SK-N-SH treated with all-trans-retinoic acid at 6 μM for 48 hours (cell line): ENCODE results near the gene TMEM41A.

ENCODE experiments used
- ATAC-seq: fragments of 200-7000 bp; cut with Tn5 transposase; 3 replicates; pipeline ENCODE4 v1.9.1; 2020; ENCODE audit warnings: mild to moderate bottlenecking, moderate library complexity
- ARNTL ChIP-seq: fragments of 450-650 bp; formaldehyde crosslinking; IDR thresholded peaks from 2 replicates; pipeline ENCODE4 v1.5.0; 2020; ENCODE audit warnings: low read depth, mild to moderate bottlenecking, moderate library complexity, borderline replicate concordance
- BACH2 ChIP-seq: fragments of 250-450 bp; sonication (Bioruptor Pico); IDR thresholded peaks from 2 replicates; pipeline ENCODE4 v1.9.0; 2021; ENCODE audit warnings: mild to moderate bottlenecking, borderline replicate concordance
- CSDC2 ChIP-seq: fragments of 250-450 bp; sonication (Bioruptor Pico); IDR thresholded peaks from 2 replicates; pipeline ENCODE4 v1.5.0; 2020; ENCODE audit warnings: mild to moderate bottlenecking, moderate library complexity
- ESRRG ChIP-seq: fragments of 250-450 bp; sonication (Bioruptor Pico); IDR thresholded peaks from 2 replicates; pipeline ENCODE4 v1.6.1; 2021; ENCODE audit warnings: mild to moderate bottlenecking
- GLIS3 ChIP-seq: fragments of 250-450 bp; sonication (Bioruptor Pico); IDR thresholded peaks from 2 replicates; pipeline ENCODE4 v1.5.0; 2020; ENCODE audit warnings: mild to moderate bottlenecking, moderate library complexity
- ISL1 ChIP-seq: fragments of 250-450 bp; sonication (Bioruptor Pico); IDR thresholded peaks from 2 replicates; pipeline ENCODE4 v2.1.2; 2022; ENCODE audit warnings: mild to moderate bottlenecking, moderate library complexity
- PPARA ChIP-seq: fragments of 250-450 bp; sonication (Bioruptor Pico); IDR thresholded peaks from 2 replicates; pipeline ENCODE4 v1.5.0; 2020; ENCODE audit warnings: mild to moderate bottlenecking, borderline replicate concordance
- RARB ChIP-seq: fragments of 250-450 bp; sonication (Bioruptor Pico); IDR thresholded peaks from 2 replicates; pipeline ENCODE4 v1.8.0; 2021; ENCODE audit warnings: mild to moderate bottlenecking, moderate library complexity
- SNAI2 ChIP-seq: fragments of 250-450 bp; sonication (Bioruptor Pico); IDR thresholded peaks from 2 replicates; pipeline ENCODE4 v1.5.0; 2020; ENCODE audit warnings: mild to moderate bottlenecking, moderate library complexity
- TCF4 ChIP-seq: fragments of 250-450 bp; sonication (Bioruptor Pico); IDR thresholded peaks from 2 replicates; pipeline ENCODE4 v1.8.0; 2021; ENCODE audit warnings: mild to moderate bottlenecking, moderate library complexity, borderline replicate concordance
- TOX ChIP-seq: fragments of 250-450 bp; sonication (Bioruptor Pico); IDR thresholded peaks from 2 replicates; pipeline ENCODE4 v1.8.0; 2021; ENCODE audit warnings: mild to moderate bottlenecking, moderate library complexity, borderline replicate concordance
- ZFP3 ChIP-seq: fragments of 250-450 bp; sonication (Bioruptor Pico); IDR thresholded peaks from 2 replicates; pipeline ENCODE4 v1.5.0; 2020; ENCODE audit warnings: mild to moderate bottlenecking, moderate library complexity
- ZFP30 ChIP-seq: fragments of 450-650 bp; formaldehyde crosslinking; IDR thresholded peaks from 2 replicates; pipeline ENCODE4 v1.5.0; 2022; ENCODE audit warnings: mild to moderate bottlenecking, moderate library complexity
- ZNF565 ChIP-seq: fragments of 450-650 bp; formaldehyde crosslinking; conservative IDR thresholded peaks from 2 replicates; pipeline ENCODE4 v1.5.0; 2020; ENCODE audit warnings: low read depth, mild to moderate bottlenecking, moderate library complexity
- ZNF70 ChIP-seq: fragments of 450-650 bp; formaldehyde crosslinking; IDR thresholded peaks from 2 replicates; pipeline ENCODE4 v1.5.0; 2020; ENCODE audit warnings: mild to moderate bottlenecking, moderate library complexity
- ZNF8 ChIP-seq: fragments of 450-650 bp; formaldehyde crosslinking; IDR thresholded peaks from 2 replicates; pipeline ENCODE4 v1.5.0; 2020; ENCODE audit warnings: mild to moderate bottlenecking, moderate library complexity
- TF ChIP-seq, protein P1 (sequence below): fragments of 250-450 bp; sonication (Bioruptor Pico); IDR thresholded peaks from 2 replicates; pipeline ENCODE4 v1.8.0; 2020; ENCODE audit warnings: mild to moderate bottlenecking, moderate library complexity, borderline replicate concordance
- TF ChIP-seq, protein P2 (sequence below): fragments of 250-450 bp; sonication (Bioruptor Pico); IDR thresholded peaks from 2 replicates; pipeline ENCODE4 v1.8.0; 2021; ENCODE audit warnings: low read depth, mild to moderate bottlenecking, moderate library complexity, borderline replicate concordance
- TF ChIP-seq, protein P3 (sequence below): fragments of 250-450 bp; sonication (Bioruptor Pico); IDR thresholded peaks from 2 replicates; pipeline ENCODE4 v1.5.1; 2020; ENCODE audit warnings: low read depth, mild to moderate bottlenecking, moderate library complexity
- TF ChIP-seq, protein P4 (sequence below): fragments of 250-450 bp; sonication (Bioruptor Pico); IDR thresholded peaks from 2 replicates; pipeline ENCODE4 v1.5.0; 2020; ENCODE audit warnings: mild to moderate bottlenecking, moderate library complexity

TMEM41A gene

DNA sequence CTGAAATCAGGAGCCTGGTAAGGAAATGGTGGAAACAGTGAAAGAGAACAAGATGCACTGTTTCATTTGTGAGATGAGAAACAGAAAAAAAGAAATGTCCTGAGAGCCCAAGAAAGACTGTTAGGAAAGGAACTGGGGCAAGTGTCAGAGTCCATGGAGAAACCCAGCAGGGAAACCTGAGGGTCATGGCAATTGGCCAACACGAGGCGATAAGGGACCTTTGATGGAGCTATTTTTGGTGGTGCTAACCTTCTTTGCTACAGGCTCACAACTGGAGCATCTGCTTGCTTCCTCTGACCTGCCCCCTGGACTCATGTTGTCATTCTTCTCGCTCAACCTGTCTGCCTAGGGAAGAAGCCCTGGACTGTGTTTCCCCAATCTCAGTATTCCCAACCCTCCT is 4.2 kb upstream of the TMEM41A start:
- ATAC-seq = no peak
- TF ChIP-seq ISL1 (CRISPR knock-in tag) (no peak), ZNF8 (CRISPR knock-in tag) (no peak), SNAI2 (CRISPR knock-in tag) (no peak), GLIS3 (CRISPR knock-in tag) (no peak), CSDC2 (CRISPR knock-in tag) (no peak), ZFP3 (no peak), ESRRG (no peak), BACH2 (no peak), TCF4 (CRISPR knock-in tag) (no peak)
- TF ChIP-seq, protein P1, sequence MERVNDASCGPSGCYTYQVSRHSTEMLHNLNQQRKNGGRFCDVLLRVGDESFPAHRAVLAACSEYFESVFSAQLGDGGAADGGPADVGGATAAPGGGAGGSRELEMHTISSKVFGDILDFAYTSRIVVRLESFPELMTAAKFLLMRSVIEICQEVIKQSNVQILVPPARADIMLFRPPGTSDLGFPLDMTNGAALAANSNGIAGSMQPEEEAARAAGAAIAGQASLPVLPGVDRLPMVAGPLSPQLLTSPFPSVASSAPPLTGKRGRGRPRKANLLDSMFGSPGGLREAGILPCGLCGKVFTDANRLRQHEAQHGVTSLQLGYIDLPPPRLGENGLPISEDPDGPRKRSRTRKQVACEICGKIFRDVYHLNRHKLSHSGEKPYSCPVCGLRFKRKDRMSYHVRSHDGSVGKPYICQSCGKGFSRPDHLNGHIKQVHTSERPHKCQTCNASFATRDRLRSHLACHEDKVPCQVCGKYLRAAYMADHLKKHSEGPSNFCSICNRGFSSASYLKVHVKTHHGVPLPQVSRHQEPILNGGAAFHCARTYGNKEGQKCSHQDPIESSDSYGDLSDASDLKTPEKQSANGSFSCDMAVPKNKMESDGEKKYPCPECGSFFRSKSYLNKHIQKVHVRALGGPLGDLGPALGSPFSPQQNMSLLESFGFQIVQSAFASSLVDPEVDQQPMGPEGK (CRISPR knock-in tag) = no peak
- TF ChIP-seq, protein P2, sequence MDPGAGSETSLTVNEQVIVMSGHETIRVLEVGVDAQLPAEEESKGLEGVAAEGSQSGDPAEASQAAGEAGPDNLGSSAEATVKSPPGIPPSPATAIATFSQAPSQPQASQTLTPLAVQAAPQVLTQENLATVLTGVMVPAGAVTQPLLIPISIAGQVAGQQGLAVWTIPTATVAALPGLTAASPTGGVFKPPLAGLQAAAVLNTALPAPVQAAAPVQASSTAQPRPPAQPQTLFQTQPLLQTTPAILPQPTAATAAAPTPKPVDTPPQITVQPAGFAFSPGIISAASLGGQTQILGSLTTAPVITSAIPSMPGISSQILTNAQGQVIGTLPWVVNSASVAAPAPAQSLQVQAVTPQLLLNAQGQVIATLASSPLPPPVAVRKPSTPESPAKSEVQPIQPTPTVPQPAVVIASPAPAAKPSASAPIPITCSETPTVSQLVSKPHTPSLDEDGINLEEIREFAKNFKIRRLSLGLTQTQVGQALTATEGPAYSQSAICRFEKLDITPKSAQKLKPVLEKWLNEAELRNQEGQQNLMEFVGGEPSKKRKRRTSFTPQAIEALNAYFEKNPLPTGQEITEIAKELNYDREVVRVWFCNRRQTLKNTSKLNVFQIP (CRISPR knock-in tag) = no peak
- TF ChIP-seq, protein P3, sequence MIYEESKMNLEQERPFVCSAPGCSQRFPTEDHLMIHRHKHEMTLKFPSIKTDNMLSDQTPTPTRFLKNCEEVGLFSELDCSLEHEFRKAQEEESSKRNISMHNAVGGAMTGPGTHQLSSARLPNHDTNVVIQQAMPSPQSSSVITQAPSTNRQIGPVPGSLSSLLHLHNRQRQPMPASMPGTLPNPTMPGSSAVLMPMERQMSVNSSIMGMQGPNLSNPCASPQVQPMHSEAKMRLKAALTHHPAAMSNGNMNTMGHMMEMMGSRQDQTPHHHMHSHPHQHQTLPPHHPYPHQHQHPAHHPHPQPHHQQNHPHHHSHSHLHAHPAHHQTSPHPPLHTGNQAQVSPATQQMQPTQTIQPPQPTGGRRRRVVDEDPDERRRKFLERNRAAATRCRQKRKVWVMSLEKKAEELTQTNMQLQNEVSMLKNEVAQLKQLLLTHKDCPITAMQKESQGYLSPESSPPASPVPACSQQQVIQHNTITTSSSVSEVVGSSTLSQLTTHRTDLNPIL (CRISPR knock-in tag) = no peak

DNA sequence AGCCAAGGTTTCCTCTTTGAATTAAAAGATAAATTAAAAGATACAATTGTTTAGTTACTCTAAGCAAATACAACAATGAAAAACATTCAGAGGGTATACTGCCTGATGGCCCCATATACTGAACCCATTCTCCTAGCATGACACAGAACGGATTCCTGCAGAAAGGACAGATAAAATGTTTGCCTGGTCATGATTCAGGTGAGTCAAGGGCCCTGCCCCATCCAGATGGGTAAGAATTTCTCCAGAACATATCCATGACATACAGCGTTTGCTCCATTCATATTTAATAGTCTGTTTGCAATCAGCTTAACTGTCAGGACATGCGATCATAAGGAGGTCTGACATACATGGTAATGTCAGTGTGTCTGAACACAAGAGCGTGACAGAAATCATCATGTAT is 8.6 kb downstream of the TMEM41A start:
- no peak for ATAC-seq
- no peak for TF ChIP-seq CSDC2 (CRISPR knock-in tag)
- TF ChIP-seq GLIS3 (CRISPR knock-in tag) = no peak
- TF ChIP-seq TOX (CRISPR knock-in tag) = no peak
- no peak for TF ChIP-seq TCF4 (CRISPR knock-in tag)
- no peak for TF ChIP-seq ZFP3
- TF ChIP-seq RARB (CRISPR knock-in tag) = no peak
- no peak for TF ChIP-seq PPARA (CRISPR knock-in tag)
- TF ChIP-seq ESRRG = no peak
- TF ChIP-seq, protein P1 (CRISPR knock-in tag) = no peak
- no peak for TF ChIP-seq ZNF70 (CRISPR knock-in tag)
- no peak for TF ChIP-seq ZFP30
- TF ChIP-seq ARNTL (CRISPR knock-in tag) = no peak
- TF ChIP-seq BACH2 = no peak
- no peak for TF ChIP-seq ISL1 (CRISPR knock-in tag)
- TF ChIP-seq ZNF565 (CRISPR knock-in tag) = no peak
- TF ChIP-seq, protein P3 (CRISPR knock-in tag) = no peak
- TF ChIP-seq, protein P4, sequence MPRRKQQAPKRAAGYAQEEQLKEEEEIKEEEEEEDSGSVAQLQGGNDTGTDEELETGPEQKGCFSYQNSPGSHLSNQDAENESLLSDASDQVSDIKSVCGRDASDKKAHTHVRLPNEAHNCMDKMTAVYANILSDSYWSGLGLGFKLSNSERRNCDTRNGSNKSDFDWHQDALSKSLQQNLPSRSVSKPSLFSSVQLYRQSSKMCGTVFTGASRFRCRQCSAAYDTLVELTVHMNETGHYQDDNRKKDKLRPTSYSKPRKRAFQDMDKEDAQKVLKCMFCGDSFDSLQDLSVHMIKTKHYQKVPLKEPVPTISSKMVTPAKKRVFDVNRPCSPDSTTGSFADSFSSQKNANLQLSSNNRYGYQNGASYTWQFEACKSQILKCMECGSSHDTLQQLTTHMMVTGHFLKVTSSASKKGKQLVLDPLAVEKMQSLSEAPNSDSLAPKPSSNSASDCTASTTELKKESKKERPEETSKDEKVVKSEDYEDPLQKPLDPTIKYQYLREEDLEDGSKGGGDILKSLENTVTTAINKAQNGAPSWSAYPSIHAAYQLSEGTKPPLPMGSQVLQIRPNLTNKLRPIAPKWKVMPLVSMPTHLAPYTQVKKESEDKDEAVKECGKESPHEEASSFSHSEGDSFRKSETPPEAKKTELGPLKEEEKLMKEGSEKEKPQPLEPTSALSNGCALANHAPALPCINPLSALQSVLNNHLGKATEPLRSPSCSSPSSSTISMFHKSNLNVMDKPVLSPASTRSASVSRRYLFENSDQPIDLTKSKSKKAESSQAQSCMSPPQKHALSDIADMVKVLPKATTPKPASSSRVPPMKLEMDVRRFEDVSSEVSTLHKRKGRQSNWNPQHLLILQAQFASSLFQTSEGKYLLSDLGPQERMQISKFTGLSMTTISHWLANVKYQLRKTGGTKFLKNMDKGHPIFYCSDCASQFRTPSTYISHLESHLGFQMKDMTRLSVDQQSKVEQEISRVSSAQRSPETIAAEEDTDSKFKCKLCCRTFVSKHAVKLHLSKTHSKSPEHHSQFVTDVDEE (CRISPR knock-in tag) = no peak
- no peak for TF ChIP-seq SNAI2 (CRISPR knock-in tag)
- TF ChIP-seq, protein P2 (CRISPR knock-in tag) = no peak
